Purkinje cell (primary cell): ENCODE measurements around the gene LAMTOR3. TPM values are rescaled to one million over a fixed set of nuclear protein-coding genes. Genes with fewer than 3 reads are reported as not detected.

ENCODE experiments used
- polyA plus RNA-seq: library from polyadenylated mRNA; unstranded; fragments of >200 nt; fragmentation: Nextera tagmentation; gene quantifications from 2 replicates; pipeline ENCODE4 v1.2.1, GENCODE V29; 2014

LAMTOR3 gene
- 207 and 212 TPM in 2 replicates for polyA plus RNA-seq

DNA sequence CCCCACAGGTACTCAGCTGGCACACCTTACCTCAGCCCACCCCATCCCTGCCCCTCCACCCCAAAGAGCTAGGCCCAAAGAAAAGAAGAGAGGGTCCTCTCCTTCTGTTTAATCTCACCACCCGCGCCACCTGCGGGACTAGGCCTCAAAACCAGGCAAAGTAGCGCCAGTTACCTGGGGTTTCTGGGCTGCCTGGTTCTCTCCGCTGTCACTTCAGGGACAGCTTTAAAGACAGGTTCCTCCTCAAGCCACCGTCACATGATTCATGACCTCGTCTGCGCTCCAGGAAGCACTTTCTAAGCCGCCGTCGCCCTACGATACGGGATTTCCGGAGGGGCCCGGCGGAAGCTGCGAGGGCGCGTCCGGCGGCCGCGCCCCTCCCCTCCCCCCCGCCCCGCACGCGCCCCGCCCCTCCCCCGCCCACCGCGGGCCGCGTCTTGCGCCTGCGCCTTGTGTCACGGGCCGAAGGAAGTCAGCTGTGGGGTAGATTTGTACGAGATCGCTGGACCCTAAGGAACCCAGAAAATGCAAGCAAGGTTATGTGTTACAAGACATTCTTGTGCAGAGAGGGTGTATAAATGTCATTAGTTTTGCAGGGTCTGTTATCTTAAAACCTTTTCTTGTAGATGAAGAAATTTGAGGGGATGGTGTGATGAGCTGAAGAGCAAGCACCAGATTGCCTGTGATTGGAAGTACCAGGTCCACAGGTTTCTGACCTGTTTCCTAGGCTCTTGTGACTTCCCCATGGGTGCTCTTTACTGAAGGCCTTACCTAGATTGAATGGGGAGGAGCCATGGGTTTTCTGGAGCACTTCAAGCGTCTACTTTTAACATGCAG lies at the start of gene LAMTOR3:
Gene LAMTOR3, minus strand, starts transcription at position 267 of the 837 bp plus-strand sequence. CDS start 464 bp downstream, outside the sequence.

Other genes with a start within 250 kb of the LAMTOR3 start
- not detected in 2 replicates for gene C4orf54, start 236.6 kb downstream of the LAMTOR3 start, polyA plus RNA-seq
- not detected in 2 replicates for gene DAPP1, start 77.6 kb downstream of the LAMTOR3 start, polyA plus RNA-seq
- gene DNAJB14, start 52.2 kb upstream of the LAMTOR3 start, polyA plus RNA-seq, result 156 and 160 TPM in 2 replicates
- 741 and 867 TPM in 2 replicates for gene H2AZ1, start 55.8 kb upstream of the LAMTOR3 start, polyA plus RNA-seq